Fibroblast of villous mesenchyme (primary cell): ENCODE results near the gene ANKS1B. TPM values are rescaled to one million over a fixed set of nuclear protein-coding genes. Genes with fewer than 3 reads are reported as not detected.

Experiments
- DNase-seq: peaks from one replicate; pipeline ENCODE4 v3.0.0-alpha.2; 2010; ENCODE audit warnings: low read depth
- H3K4me3 ChIP-seq: 2 replicates; pipeline ENCODE4 v1.5.1; 2011; ENCODE audit warnings: low read depth, mild to moderate bottlenecking, low read length
- total RNA-seq: library from RNA; depleted of rRNA; stranded (reverse); fragments of >200 nt; gene quantifications from 2 replicates; pipeline ENCODE4 v1.2.3, GENCODE V29; 2012
- TF ChIP-seq, protein P1 (sequence below): IDR thresholded peaks from 2 replicates; pipeline ENCODE4 v1.5.1; 2012; ENCODE audit warnings: low read depth, mild to moderate bottlenecking, low read length; ENCODE audit not compliant: insufficient read depth

ANKS1B gene
- total RNA-seq, 1 donor, result 0.86 TPM

DNA sequence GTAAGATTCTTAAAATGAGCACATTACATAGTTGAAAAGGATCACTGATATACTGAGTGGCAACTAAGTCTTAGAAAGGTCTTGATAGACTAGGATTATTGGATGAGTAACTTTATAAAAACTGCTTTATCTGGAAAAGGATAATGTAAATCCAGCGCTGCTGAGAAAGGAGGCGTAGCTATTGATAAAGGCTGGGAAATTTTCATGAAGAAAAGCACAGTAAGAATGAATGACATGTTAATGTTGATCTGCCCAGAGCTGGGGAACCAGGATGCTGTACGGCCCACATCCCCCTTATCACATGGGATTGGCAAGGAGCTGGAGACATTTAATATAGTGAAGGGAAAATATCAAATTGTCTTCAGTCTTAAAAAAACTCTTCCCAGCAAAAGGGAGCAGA, 1165.7 kb downstream of the ANKS1B start:
- no peak for DNase-seq
- no peak overlapping the region for H3K4me3 ChIP-seq
- TF ChIP-seq, protein P1, sequence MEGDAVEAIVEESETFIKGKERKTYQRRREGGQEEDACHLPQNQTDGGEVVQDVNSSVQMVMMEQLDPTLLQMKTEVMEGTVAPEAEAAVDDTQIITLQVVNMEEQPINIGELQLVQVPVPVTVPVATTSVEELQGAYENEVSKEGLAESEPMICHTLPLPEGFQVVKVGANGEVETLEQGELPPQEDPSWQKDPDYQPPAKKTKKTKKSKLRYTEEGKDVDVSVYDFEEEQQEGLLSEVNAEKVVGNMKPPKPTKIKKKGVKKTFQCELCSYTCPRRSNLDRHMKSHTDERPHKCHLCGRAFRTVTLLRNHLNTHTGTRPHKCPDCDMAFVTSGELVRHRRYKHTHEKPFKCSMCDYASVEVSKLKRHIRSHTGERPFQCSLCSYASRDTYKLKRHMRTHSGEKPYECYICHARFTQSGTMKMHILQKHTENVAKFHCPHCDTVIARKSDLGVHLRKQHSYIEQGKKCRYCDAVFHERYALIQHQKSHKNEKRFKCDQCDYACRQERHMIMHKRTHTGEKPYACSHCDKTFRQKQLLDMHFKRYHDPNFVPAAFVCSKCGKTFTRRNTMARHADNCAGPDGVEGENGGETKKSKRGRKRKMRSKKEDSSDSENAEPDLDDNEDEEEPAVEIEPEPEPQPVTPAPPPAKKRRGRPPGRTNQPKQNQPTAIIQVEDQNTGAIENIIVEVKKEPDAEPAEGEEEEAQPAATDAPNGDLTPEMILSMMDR, result no peak

DNA sequence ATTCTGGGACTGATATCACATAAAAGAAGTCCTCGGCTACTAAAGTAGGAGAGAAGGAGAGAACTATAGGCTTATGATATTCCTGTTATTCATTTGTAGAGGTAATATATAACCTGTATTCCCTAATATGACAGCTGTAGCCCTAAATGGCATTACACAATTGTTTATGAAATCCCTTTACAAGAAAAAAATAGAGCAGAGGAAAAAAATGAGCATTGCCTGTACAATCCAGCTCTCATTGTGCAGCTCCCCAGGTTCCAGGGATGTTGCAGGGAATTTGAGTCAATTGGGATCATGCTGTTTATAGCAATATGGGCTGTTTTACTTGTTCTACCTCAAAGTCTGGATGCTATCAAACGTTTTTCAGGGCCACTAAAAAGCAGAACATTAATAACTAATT, 1166.5 kb downstream of the ANKS1B start:
- TF ChIP-seq, protein P1, result no peak
- no peak overlapping the region for H3K4me3 ChIP-seq
- DNase-seq, result no peak

DNA sequence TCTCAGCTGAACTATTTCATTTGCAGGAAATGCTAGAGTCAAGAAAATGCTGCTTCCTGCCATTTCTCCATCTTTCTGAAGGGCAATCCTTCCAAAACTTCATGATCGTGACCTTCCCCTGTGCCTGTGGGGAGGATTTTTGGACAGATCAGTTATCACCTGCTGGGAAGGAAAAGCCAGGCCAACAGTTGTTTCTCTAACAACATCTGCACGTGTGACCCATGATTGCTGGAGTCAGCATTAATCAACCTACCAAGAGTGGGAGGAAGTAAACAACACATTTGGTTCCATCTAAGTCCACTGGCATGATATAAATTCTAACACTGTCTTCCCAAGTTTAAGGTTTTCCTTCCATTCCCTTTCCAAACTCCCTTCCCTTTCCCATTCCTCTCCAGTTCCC, 1167.0 kb downstream of the ANKS1B start:
- H3K4me3 ChIP-seq, result no peak overlapping the region
- TF ChIP-seq, protein P1, result no peak
- DNase-seq, result no peak

DNA sequence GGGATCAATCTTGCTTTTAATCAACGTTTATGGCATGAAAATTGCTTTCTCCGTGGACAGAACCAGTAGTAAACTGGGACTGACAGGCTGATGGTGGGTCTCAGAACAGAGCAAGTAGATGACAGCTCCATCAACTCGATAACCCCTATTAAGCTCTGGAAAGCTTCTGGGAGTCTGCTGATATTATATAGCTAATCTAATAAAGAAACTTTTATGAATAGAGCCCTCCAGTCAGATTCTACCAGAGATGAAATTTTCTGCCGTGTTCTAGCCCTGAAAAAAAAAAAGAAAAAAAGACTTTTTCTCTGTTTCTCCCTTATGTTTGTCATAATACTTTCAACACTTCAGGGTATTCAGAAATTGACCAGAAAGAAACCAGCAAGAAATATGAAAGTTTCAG, 1168.0 kb downstream of the ANKS1B start:
- DNase-seq, result no peak
- TF ChIP-seq, protein P1, result no peak
- no peak overlapping the region for H3K4me3 ChIP-seq

DNA sequence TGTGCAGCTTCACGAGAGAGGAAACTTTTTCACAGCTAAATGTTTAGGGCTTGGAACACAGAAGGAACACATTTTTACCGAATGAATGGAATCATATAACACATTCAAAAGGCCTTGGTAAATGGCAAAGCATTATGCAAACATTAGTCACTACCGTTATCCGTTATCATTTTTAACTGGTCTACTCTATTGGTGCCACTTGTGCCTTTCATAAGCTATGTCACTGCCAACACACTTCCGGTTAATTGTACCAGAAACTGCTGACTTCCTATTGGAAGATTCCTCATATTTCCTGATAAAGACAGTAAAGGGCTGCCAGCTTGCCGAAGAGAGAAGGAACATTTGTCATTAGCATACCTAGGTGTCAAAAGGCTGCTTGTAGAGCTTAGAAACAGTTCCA, 1170.5 kb downstream of the ANKS1B start:
- no peak for DNase-seq
- H3K4me3 ChIP-seq, result no peak overlapping the region
- TF ChIP-seq, protein P1, result no peak

DNA sequence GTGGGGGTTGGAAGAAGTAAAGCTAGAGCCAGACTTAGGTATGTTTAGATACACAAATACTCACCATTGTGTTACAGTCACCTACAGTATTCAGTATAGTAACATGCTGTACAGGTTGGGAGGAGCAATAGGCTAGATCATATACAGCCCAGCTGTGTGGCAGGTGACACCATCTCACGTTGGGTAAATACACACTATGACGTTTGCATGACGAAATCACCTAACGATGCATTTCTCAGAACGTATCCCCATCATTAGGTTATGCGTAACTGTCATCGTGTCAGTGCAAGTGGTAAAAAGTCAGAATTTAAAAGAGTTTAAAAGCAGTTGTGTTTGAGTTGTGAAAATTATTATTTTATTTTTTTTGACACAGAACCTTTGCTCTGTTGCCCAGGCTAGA, 1172.5 kb downstream of the ANKS1B start:
- H3K4me3 ChIP-seq, result no peak overlapping the region
- DNase-seq, result no peak
- TF ChIP-seq, protein P1, result no peak

DNA sequence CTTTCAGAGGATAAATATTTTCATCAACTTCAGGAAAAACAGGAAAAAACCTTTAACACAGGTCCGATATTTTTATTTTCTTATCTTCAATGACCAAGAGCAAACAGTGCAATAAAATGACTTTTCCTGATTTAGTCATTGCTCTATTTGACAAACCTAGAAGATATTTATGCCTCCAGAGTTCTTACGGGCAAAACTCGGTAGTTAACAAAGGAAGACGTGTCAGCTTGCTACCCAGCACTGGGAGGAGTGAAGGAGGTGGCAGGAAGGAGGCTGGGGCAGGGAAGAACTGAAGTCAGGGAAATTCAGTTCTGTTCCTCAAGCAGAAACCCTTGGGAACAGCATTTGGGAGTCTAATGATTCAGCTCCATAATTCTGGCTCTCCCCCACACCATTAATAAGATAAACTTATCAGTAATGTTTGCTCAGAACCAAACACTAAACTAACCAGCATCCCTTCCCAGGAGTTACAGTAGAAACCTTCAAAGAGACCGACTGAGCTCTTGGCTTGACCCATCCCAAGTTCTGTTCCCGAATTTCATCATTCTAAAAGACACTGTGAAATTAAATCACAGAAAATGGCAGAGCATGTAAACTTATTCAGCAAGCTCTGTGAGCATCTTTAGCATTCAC, 1176.4 kb downstream of the ANKS1B start:
- no peak overlapping the region for H3K4me3 ChIP-seq
- no peak for DNase-seq
- TF ChIP-seq, protein P1, result no peak
